Right forelimb (tissue), 1 donor: ENCODE measurements around the gene IFNE.
"Not testable (repeated sequence)": the region's sequence is repeated elsewhere in the genome, so short reads cannot be mapped to it uniquely, and the experiment has no call there.

Experiments
- DNase-seq: peaks from one replicate; pipeline ENCODE4 v3.0.0-alpha.2; 2018

IFNE gene

DNA sequence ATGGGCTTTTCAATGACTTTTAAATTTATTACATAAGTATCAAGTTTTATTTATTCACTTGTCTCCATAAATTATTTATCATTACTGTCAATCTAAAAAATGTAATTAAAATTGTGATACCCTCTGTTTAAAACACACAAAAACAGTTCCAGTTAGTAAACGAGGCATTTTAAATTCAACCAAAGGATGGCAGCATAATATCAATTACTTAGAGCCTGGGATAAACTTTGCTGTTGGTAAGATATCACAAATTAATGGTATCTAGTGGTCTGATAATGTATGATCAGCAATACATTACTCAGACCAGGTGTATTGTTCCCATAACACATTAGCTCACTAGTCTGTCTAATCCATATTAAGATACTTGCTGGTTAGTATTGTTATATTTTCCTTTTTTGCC is 9.6 kb upstream of the IFNE start:
- no peak for DNase-seq

DNA sequence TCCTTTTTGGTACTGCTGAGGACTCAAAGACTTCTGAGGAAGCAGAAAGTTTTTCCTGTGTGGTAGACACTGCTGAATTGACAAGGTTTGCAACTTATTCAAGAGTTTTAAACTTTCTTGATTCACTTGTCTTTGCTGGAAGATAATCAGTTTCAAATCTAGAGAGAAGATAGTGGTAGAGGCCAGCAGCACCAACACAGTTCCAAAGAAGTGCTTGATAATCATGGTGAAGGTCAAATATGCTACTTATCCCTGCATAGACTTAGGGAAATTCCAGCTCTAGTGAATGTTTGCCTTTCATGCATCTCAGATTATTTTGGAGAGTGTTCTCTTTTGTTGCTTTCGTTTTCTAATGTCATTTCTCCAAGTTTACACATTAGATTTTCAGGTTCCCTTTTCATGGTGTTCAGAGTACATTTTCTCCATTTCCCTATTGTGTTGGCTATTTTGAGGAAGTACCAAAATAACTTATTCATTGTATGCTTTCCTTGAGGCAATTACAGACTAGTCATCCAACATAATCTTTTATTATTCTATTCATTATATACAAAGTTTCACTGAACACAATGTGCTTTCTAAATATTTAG is 550 bp downstream of the IFNE start:
- DNase-seq = no peak

DNA sequence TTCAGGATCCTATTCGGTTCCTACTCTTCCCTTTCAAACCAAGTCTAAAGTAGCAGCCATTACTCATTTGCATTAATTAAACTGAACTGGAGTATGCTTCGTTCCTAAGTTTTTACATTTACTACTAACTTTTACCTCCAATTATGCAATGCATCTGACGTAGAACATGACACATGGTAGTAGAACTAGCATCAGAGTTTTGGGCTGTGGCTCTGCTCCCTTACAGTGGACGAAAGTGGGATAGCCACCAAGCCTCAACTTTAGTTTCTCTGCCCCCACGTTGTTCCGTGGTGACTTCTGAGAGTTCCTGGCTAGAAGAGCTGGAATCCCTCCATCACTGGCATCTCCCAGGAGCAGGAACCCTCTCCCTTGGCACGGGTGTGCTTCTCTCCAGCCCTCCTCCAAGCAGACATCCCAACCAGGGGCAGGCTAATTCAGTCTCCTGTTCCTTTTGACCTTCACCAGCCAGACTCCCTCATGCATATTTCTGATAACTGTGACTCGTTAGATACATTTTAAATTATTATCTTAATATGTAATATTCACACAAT is 2.9 kb downstream of the IFNE start:
- no peak for DNase-seq

DNA sequence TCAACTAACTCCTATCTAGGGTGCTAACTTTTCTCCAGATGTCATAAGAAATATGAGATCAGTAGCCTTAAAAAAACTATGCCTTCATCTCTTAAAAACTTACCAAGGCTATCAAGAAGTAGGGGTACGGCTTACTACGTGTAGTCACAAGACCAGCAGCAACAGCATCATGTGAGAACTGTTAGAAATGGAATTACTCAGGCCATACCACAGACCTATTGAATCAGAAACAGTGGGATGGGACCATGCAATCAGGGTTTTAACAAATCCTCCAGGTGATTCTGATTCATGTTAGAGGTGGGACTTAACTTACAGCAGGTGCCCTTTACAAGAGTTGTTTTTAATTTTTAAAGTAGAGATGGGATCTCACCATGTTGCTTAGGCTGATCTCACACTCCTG is 4.6 kb downstream of the IFNE start:
- no peak for DNase-seq

DNA sequence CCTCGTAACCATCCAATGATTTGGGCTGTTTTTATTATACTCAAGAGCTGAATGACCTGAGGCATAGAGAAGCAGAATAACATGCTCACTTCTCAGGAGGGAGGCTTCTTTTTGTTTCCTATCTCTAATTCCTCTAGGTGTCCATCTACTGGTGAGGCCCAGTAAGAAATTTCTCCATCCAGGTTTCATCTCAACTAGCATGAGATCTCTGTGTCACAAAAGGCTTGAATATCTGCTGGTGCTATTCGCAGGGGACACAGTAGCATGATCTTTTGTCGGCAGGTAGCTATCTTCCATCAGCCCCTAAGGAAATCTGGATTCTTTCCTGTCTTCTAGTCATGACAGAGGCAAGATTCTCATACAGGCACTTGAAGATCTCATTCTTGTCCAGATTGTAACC is 8.9 kb downstream of the IFNE start:
- no peak for DNase-seq

- no peak for DNase-seq
Observed at GRCh38 chr9:21470126-21470525, 12.0 kb downstream of the IFNE start.

- DNase-seq = no peak
Observed at GRCh38 chr9:21465859-21466518, 16.1 kb downstream of the IFNE start.

DNA sequence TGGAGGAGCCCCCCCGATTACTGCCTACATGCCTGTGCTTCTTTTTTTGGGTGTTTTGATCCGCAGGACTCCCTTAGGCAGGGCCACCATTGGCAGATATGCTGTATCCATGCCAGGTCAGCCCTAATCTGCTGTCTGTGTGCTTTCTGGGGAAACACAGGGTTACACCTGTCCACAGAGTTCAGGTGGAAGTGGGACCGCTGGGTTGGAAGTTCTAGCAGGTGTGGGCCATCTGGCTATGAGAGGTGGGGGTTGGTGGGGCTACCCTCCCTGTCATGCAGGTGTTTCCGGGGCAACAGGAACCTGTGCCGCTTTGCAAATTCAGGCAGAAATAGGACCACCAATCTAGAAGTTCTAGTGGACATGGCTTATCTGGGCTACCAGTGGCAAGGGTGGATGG is 17.0 kb downstream of the IFNE start:
- no peak for DNase-seq

- no peak for DNase-seq
Observed at GRCh38 chr9:21461377-21461776, 20.7 kb downstream of the IFNE start.

DNA sequence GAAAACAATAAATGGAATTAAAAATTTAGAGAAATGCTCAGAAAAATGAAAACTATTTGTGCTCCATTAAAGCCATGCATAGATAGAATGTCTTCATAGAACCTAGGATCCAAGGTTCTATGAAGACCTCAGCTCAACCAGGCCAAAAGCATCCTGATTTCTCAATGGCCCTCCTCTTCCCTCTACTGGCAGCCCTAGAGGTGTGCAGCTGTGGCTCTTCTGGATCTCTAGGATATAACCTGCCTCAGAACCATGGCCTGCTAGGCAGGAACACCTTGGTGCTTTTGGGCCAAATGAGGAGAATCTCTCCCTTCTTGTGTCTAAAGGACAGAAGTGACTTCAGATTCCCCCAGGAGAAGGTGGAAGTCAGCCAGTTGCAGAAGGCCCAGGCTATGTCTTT is 26.8 kb downstream of the IFNE start:
- DNase-seq = no peak

DNA sequence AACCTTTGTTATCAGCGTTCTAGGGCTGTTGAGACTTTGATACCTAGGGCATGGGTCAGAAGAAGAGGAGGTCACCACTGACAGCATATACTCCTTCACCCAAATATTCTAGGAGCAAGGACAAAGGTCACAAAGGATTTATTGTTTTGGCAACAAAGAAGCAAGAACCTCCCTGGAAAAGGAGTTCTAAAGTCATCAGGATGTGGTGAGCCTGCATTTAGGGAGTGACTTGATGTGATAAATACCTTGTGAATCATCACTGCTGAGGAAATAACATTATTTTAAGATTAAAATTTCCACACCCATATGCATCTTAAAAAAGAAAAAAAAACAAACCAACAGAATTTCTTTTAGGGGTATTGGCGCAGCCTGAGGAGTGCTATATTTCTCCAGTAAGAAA is 28.0 kb downstream of the IFNE start:
- DNase-seq = no peak

DNA sequence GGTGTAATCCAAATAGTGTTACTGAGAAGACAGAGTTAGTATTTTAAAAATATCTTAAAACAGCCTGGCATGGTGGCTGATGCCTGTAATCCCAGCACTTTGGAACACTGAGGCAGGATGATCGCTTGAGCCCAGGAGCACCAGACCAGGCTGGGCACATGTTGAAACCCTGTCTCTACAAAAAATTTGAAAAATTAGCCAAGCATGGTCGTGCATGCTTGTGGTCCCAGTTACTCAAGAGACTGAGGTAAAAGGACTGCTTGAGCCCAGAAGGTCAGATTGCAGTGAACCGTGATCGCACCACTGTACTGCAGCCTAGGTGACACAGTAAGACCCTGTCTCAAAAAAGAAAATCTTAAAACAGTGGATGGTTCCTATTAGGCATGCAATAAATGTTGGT is 29.4 kb downstream of the IFNE start:
- DNase-seq = no peak

- DNase-seq = no peak
Observed at GRCh38 chr9:21450733-21451394, 31.2 kb downstream of the IFNE start.

DNA sequence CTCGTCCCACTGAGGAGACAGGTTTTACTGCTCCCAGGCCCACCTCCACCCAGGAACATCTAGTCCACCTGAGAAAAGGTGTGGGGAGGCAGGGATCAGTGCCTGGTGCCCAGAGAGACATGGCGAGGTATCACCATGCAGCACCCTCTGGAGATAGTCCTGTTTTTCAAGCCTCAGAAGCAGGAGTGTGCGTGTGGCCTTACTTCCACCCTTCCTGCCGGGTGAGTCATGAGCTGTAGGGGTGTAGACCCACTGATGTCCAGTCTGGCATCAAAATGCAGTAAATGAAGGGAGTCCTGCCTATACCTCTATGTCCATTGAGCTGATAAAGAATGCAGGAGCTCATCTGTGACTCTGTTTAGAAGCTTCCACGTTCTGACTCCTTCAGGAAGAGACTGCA is 32.8 kb downstream of the IFNE start:
- not testable (repeated sequence) for DNase-seq

GRCh38 chr9:21443849-21444625 is 38.1 kb downstream of the IFNE start:
- no peak for DNase-seq

GRCh38 chr9:21440139-21440538 is 42.0 kb downstream of the IFNE start, which contains the start of gene IFNA1:
TSS of gene IFNA1 (plus strand) at chr9:21440439. CDS start at chr9:21440508, 69 bp downstream.
- DNase-seq = no peak

GRCh38 chr9:21435015-21435383 is 47.1 kb downstream of the IFNE start:
- not testable (repeated sequence) for DNase-seq

DNA sequence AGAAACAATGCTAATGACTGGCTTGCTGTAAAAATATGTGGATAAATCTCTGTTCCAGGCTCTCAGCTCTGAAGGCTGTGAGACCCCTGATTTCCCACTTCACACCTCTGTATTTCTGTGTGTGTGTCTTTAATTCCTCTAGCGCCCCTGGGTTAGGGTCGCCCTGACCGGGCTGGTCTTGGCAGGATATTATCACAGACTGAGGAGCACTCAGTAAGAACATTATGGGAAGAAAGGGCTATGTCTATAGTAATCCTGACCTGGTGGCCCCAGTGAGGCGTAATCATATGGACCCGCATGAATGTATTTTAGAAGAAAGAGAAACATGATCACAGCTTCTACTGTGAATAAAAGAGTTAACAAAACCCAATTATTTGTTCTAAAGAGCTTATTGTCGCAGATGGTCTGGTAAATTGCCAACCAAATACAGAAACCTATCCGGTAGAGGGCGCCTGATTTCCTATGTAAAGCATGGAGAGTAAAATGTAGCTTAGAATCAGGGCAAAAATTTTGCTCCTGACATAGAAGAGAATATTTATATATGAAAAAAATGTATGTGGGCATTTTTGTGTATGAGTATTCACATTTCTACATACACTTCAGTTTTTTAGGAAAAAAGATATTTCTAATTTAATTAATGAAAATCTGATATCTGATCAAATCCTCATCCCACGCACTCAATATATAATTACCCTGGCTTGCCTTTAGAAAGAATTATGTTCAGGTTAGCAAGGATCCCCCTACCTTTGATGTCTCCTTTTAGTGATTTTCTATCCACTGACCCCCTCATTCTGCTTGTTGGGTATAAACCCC is 47.7 kb downstream of the IFNE start:
- DNase-seq = no peak

DNA sequence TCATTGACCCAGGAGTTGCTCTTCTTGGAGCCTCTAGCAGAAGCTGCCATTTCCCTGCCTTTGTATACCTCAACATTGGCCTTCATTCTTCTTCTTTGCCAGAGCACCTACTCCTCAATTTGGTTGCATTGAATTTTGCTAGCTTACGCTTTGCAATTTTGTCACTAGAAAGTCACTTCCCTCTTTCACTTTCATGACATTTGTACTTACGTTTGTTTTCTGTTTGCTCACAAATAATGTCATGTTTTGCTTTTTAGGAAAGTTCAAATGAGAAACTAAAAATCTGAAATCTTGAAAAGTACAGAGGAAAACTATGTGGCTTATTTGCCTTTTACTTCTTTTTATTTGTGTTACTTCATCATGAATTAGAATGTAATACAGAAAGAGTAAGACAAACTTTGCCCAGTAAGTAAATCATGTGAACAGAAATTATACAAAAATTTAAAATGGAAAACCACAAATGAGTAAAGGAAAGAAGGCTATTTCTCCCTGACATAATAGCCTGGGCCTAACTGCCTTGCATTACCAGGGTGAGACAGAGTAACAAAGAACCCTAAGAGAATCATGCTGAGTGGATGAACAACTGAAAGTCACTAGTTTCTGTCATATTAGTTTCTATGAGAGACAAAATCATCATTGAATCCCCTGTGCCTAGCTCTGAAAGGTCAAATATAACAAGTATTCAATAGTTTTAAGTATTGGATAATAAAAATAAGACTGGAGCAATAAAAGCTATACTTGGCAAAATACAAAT is 49.3 kb downstream of the IFNE start:
- no peak for DNase-seq
